SKM-1 treated with dmso at 0.1 percent for 144 hours (cell line): ENCODE data around the gene SMIM7.

Source experiments
- DNase-seq: peaks from one replicate; lab custom pipeline; 2025; ENCODE audit not compliant: unreplicated experiment; lab: John Stamatoyannopoulos, UW

Gene SMIM7

DNA sequence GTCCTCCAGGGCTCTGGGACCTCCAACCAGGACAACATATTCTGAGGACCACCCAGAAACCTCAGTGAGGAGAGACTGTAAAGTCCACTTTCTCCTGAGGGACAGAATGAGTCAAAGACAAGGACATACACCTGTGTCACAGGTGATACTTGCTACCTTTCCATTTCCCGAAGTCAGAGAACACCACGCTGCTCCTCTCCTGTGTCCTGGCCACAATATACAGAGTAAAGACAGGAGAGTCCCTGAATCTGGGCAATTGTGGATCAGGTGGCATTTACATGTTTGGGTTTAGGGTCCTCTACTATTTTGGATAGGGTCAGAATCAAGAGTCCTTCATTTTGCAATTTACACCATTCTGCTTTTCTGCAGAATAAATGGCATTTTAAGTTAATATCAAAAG lies 36.9 kb downstream of the SMIM7 start:
- DNase-seq = no peak

DNA sequence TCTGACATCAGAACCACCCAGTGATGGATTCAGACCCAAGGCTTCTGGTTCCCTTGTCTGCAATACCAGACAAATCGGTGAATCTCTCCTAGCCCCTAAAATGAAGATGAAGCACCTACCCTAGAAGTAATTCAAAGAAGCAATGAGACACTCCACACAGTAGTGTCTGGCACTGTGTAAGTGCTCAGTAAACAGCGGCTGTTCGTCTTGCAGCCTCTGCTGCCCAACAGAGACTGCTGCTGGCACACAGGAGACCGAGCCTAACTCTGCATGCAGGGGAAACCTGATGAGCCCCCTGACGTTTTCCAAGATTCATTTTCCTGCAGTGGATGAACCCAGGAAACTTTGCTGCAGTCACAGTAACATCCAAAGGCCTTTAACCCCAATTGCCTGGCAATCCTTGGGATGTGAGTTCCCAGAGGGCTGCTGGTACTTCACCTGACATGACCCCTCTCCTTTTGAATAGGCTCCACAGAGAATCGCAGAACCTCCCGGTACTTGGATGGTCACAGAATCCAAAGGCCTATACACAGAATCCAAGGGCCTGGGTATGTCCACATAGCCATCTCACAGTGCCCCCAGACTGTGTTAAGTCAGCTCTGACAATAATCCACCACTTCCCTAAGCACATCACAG lies 38.7 kb downstream of the SMIM7 start:
- DNase-seq = no peak

DNA sequence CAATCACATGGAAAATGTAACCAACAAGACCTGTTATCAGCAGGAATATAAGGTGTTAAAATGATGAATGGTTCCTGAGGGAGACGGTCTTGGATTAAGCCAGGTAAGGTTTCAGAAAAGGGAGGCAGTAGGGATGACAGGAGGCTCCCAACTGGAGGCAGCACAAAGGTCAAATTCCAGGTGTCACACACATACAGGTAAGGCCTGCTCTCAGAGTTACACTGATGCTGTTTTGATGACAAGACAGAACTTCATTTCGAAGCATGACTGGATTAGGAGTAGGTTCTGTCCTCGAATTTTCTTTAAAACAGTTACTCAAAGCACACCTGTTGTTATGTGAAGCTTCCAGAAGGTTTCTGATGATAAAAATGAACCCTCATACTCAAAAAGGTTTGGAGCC lies 39.4 kb downstream of the SMIM7 start:
- no peak for DNase-seq

DNA sequence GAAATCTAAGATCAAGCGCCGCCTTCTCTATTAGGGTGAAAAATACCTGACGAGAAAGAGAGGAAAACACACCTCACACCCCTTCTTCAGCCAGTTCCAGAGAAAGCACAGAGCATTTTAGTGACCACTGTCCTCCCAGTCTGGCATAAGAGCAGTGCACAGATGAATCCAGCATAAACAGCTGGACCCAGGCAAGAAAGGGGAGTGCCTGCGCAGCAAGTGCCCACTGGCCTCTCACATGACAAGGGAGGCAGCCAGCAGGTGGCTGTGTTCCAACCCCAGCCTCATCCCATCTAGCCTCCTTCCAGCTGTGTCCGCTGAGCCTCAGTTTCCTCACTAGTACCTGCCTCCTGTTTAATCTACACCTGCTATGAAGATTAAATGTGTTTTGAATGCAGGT lies 39.9 kb downstream of the SMIM7 start:
- DNase-seq = no peak

DNA sequence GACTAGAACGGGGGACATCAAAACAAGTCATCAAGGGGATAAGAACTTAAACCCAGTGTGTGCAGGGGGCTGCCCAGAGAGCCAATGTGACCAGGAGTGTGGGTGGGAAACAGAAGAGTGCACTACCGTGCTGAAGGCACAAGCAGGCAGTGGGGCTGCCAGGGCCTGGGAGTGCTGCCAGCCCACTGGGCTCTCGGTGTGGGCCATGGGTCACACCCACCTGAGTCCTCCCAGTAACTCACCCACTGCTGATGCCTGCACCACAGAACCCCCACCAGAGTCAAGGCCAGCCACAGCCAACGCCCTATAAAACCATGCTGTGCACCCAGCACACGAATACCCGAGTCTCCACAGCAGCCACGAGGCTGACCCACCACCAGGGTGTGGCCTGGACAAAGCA lies 40.5 kb downstream of the SMIM7 start:
- no peak for DNase-seq

DNA sequence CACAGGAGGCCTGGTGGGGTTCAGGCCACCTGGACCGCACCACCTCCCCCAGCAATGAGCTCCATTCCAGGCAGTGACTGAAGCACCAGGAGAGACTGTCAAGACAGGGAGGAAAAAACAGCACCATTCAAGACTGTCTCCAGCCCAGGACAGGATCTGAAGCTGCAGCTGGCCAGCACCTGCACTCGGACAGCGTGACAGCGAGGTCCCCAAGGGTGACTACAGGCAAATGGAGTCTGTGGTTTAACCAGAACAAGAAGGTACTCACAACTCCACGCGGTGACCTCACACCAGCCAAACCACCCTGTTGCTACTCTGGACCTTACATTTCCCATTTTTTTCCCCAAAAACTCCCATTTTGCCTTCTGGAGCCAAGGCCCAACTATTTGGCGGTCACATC lies 41.7 kb downstream of the SMIM7 start:
- no peak for DNase-seq

DNA sequence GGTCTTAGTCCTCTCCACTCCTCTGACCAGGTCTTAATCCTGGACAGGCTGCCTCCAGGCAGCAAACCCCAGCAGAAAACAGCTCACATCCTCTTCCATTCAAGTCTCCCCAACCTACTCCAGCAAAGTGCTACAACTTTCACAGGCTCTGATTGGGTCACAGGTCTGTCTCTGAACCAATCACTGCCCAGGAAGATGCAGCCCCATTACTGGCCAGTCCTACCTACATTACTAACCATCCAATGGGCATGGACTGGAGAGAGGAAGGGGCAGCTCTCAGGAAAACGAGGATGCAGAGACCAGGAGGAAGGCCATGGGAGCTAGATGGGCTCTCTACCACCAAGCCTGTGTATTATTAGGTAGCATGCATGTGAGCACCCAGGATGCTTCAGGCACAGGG lies 44.1 kb downstream of the SMIM7 start:
- no peak for DNase-seq

DNA sequence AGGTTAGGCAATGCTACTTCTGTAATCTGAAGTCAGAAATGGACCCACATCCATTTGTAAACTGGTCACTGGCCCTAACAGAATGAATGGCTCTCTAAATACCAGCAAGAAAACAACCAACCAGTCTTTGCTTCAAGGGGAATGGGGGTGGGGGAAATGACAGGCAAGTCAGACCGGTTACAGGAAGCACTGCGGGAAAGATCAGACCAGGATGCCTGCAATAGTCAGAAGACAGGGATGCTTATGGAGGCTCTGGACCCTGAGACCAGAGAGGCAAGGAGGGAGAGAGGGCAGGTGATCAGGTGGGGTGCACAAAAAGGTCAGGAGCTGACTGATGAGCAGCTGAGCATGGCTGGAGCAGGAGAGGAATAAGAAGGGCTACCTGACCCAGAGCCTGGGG lies 45.0 kb downstream of the SMIM7 start:
- DNase-seq = no peak

DNA sequence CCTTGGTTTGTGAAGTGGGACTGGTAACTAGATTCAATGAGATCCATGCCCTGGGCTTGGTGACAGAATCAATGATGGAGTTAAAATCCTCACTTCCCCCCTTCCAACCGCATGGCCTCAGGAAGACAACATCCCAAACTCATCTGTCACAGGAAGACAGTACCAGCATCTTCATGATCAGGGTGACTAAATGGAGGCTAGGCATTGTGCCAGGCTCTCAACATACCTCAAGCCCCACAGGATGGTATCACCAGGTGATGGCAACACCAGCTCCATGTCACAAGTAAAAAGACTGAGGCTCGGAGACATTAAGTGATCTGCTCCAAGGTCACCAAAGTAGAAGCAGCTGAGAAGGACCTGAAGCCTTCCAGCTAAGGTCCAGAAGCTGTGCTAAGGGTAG lies 46.1 kb downstream of the SMIM7 start:
- DNase-seq = no peak

DNA sequence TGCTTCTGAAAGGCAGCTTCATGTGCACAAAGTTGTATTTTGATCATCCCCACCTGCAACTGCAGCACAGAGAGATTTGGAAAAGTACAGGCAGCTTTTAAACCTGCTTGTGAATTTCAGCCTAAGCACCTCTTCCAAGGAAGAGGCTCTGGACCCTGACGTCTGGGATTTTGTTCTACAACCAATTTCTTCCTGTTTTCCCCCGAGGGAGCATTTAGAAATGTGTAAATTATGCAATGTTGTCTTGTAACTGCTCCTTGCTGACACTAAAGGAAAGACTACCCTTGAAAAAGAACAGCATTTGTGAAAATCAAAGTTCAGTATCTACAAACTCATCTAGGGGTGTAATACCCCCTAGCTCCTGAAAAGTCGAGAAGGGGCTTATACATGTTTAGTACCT lies 47.3 kb downstream of the SMIM7 start:
- DNase-seq = no peak

DNA sequence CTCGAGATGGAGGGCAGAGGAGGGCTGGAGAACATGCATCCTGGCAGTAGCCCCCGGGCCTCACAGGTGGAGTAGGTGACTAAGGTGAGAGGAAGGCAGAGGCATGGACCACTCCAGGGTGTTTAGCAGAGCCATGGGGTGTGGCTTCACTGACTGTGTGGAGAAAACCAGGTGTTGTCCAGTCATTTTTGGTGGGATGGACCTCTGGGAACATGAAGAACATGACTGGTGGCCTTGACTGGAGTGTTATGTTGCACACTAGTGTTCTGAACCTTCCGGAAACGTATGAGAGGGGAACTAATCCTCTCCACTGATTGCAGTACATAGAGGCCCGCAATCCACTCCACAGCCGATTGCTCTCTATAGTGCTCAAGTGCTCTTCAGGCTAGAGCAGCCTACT lies 48.8 kb downstream of the SMIM7 start:
- no peak for DNase-seq

DNA sequence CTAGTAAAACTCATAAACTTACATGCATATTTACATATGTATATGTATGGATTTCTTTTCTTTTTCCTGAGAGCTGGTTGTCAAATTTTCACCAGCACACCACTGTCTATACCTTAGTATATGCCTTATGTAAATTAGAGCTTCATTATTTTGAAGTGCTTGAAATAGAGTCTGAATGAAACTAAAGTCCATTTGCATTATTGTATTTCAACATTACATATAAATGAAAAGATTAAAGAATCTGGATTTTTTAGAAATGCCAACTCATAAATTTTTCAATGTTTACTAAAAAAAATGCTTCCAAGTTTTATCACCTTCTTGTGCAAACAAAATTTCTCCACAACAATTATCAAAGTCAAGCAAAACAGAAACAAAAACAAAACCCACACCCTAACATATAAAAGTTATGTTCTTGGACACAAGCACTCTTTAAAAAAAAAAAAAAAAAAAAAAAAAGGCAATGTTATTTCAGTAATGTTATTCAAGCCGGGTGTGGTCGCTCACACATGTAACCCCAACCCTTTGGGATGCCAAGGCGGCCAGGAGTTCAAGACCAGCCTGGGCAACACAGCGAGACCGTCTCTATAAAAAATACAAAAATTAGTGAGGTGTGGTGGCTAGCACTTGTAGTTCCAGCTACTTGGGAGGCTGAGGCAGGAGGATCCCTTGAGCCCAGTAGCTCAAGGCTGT lies 50.3 kb downstream of the SMIM7 start:
- DNase-seq = no peak

DNA sequence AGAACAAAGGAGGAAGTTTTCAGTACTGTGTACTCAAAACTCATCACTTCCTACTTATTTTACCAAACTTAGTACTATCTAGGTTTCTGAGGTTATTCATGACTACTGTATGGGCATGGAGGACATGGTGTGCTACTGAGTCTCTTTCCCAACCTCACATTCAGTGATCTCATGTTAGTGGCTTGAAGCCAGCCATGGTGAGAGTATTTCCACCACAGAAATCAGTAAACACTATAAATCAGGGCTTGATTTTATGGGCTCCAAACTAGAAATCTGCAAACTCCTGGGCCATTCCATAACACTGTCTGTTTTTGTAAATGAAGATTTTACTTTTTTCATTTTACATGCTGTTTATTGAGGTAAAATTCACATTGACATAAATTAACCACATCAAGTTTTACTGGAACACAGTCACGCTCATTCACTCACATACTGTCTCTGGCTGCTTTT lies 51.6 kb downstream of the SMIM7 start:
- DNase-seq = peak; percentile 44

DNA sequence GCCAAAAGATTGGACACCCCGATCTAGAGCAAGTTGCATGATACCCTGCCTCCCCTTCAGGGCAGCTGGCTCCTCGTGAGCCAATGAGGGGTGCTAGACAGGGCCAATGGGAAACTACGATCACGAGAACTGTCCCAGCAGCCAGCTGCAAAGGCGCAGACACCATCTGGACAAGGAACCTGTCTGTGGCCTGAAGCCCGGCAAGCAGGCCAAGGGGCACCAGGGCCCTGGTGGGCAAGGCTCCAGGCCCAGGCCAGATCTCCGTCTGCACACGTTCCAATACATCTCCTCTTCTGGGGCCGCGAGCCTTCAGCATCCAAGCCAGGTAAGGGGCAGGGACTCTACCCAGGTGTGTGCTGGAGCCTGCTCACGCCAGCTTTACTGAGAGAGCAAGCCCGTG lies 52.1 kb downstream of the SMIM7 start:
- no peak for DNase-seq

DNA sequence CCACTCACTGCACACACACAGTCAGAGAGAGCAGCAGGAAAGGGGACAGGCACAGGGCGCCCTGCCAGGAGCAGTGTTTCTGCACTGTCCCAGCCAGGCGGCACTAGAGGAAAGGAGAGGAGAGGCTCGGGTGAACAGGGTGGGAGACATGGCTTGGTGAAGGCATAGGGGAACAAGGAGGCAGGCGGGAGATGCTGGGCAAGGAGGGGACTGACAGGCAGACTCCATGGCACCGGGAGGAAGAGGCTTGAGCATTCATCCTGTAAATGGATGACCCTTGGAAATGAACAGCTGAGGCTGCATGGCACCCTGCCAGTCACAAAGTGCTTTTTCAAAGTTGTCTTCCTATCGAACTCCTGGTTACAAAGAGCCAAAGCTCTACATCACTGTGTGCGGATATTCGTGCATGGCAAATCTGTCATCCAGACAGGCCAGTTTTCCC lies 54.4 kb downstream of the SMIM7 start:
- DNase-seq = no peak

DNA sequence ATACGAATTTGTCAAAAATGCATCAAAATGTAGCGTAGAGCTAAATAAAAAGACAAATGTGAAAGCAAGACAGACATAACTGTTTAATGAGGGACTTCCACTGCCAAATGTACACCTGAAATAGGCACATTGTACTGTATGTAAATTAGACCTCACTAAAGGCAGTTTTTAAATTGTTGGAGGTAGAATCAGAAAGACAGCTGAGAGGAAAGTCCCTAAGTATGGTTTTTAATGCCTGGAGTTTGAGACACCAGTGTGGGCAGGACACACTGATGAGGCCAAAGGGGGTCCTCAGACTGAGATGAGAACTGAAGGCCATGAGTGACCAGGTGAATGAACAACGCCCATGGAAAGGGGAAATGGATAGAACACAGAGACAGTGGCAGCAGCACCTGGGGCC lies 54.8 kb downstream of the SMIM7 start:
- DNase-seq = no peak

DNA sequence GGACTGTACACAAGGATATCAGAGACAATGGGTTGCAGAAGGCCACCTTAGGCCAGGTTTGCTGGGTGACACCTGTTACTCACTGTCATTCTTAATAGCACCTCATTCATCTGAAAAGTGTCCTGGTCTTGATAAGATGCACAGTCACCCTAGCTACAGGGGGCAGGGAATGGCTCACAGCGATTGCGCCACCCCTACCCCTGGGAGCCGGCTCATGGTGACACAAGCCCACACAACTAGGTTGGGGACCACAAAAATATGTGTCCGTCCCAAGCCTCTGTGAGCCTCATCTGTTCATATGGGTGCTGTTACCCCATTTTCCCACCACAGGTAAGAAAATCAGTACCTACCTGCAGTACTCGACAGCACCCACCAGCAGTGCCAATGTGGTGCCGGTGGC lies 55.3 kb downstream of the SMIM7 start:
- DNase-seq = no peak

DNA sequence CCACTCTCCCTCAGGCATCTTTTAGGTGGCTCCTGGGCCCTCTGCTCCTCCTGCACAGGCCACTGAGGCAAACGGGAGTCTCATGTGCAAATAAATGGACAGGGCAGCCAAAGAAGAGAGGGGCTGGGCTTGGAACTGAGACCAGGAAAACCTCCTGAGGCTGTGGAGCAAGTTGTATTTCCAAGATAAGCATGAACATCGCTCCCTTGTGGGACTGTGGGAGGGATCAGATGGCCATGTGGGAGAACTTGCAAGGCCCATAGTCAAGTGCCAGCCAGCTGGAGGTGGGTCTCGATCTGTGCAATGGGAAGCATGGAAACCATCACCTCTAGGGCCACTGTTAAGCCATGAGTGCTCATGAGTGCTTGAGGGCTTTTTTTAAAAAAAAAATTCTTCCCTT lies 56.9 kb downstream of the SMIM7 start:
- no peak for DNase-seq

DNA sequence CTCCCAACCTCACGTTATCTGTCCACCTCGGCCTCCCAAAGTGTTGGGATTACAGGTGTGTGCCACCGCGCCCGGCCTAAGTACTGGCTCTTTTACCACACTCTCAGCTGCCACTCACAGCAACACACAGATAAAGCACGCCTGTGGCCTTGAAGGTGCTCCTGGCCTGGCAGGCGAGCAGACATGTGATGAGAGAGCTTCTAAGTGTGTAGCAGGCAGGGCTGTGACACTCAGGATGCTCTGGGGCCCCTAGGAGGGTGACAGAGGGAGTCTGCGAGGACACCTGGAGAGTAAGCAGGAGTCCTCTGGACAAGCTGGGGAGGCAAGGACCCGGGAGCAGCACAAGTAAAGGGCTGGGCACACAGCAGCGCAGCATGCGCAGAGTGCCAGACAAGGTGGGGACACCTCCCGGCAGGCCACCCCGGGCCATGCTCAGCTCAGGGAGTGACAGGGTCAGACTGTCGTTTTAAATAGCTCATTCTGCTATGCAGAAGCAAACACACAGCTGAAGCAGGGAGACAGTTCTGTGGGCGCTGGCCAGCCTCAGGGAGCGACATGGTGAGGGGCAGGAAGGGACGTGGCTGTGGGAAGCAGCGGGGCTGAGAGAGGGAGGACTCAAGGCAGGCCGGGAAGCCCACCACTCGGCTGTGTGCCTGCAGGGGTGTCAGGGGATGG lies 58.4 kb downstream of the SMIM7 start:
- DNase-seq = no peak

DNA sequence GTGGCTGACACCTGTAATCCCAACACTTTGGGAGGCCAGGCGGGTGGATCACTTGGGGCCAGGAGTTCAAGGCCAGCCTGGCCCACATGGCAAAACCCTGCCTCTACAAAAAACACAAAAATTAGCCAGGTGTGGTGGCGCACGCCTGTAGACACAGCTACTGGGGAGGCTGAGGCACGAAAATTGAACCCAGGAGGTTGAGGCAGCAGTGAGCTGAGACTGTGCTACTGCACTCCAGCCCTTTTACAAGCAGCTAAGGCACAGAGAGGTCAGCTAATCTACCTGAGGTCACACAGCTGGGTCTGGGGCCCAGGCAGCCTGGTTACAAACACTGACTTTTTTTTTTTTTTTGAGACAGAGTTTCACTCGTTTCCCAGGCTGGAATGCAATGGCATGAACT lies 59.1 kb downstream of the SMIM7 start:
- DNase-seq = no peak

DNA sequence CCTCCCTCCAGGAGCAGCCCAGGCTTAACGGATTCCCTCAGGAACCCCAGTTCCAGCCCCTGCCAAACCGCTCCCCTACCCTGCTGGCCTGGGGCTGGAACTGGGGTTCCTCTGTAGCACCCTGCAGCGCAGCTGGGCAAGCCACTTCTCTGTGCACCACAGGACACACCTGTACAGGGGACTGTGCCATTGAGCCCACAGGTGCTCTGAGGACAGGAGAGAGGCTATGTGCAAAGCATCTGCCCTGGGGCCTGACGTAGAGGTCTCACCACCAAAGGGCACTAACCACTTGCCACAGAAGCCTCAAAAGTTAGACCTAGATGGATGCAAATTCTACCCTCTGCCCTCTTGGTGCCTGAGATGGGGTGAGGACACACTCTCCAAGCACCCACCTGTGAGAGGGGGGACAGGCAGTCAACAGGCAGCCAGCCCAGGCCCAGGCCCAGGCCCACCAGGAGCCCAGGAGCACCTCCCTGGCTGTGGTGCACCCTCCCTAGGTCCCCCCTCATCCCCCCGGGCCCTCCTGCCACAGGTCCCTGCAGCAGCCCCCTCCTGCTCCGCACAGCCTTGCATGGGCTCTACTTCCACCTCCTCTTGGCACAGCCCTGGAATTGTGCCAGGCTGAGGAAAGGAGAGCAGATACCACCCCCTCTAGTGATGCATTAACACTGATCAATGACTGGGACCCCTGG lies 60.1 kb downstream of the SMIM7 start:
- DNase-seq = no peak

DNA sequence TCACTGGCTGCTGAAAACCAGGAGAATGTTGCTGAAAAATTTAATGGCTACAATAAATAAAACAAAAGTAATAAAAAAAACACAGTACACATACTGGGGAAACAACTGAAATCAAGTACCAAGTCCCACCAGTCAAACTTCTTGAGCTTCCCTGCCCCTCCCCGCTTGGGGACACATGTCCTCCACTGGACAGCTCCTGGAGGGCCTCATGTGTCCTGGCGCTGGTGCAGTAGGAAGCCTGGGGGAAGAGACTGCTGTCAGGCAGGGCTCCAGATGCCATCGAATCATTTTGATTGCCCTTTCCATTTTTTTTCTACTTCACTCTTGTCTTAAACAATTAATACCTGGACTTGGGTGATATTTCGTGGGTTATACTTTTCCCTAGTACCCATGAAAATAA lies 61.1 kb downstream of the SMIM7 start:
- DNase-seq = no peak
